ENCODE measurements around the gene ISL2.

The ISL2 gene

DNA sequence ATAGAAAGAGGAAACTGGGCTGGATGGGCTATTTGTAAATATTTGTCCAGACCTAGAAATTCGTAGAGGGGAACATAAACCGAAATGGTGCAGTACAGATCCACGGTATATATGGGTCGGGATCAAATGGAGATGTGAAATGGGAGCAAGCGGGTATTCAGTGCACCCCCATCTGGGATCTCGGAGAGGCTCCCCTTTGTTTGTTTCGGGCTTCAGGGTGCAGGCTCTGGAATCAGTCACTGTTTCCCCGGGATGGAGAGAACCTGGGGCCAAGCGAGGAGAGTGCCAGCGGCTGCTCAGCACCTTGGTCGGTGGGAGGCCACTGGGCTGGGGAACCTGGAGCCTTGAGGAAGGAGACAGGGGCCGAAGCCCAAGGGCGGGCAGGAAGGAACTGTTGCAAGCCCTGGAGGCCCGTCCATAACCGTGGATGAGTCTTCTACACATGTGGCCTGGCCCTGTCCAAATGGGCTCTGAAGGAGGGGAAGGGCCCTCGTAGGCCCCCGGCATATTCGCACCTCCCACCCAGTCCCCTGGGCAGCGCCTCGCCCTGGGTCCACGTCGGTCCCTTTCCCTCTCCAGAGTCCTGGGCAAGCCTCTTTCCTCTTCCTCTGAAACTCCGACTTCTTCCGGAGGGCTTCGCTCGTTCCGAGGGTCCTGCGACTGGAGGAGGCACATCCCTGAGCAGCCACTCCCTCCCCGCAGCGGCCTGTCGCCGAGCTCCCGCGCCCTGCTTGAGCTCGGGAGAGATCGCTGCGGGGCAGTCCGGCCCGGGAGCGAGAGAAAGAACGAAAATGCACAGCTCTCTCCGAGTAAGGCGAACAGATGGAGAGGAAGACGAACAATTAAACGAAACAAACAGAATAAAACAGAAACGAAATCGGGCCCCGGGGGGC lies 3.0 kb downstream of the ISL2 start:
- no peak for DNase-seq (ENCODE audit: low read depth, low spot score)
- Histone ChIP-seq H3K36me3 (ENCODE audit: insufficient read depth, insufficient read length, low read length) (no peaks in the 10 kb centered on the region), H3K4me1 (ENCODE audit: insufficient read depth, insufficient read length) (peaks cover 21% of the 10 kb centered on the region), H3K27me3 (ENCODE audit: insufficient read depth, insufficient read length) (peaks cover 100% of the 10 kb centered on the region), H3K9ac (ENCODE audit: insufficient read length, low read depth) (no peak overlapping the region), H3K4me3 (ENCODE audit: insufficient read length, low read depth) (peak overlapping the region; percentile 42), H3K9me3 (ENCODE audit: insufficient read depth, low read length) (peaks cover 8% of the 10 kb centered on the region; the same call in 1 of the 2 replicates)
- TF ChIP-seq SUZ12 (IDR thresholded peaks at IDR 0.05; ENCODE audit: extremely low read depth, insufficient read depth, insufficient read length) (peak; percentile 34), YY1 (IDR thresholded peaks at IDR 0.05; ENCODE audit: insufficient read depth, insufficient read length) (no peak)

DNA sequence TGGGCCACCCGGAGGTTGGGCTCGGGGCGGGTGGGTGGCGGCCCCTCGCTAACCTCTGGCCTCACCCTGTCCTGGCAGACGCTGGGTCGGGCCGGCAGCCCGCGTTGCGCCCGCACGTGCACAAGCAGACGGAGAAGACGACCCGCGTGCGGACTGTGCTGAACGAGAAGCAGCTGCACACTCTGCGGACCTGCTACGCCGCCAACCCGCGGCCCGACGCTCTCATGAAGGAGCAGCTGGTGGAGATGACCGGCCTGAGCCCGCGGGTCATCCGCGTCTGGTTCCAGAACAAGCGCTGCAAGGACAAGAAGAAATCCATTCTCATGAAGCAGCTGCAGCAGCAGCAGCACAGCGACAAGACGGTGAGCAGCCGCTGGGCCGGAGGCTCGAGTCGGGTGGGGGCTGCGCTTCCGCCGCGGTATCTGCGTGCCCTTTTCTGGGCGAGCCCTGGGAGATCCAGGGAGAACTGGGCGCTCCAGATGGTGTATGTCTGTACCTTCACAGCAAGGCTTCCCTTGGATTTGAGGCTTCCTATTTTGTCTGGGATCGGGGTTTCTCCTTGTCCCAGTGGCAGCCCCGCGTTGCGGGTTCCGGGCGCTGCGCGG lies 3.7 kb downstream of the ISL2 start:
- DNase-seq (ENCODE audit: low read depth, low spot score), result no peak
- peaks cover 8% of the 10 kb centered on the region; the same call in 1 of the 2 replicates for H3K9me3 ChIP-seq (ENCODE audit: insufficient read depth, low read length)
- peak; percentile 98 for TF ChIP-seq SUZ12 (IDR thresholded peaks at IDR 0.05; ENCODE audit: extremely low read depth, insufficient read depth, insufficient read length)
- TF ChIP-seq ZNF274 (IDR thresholded peaks at IDR 0.05; ENCODE audit: low read depth, low read length), result no peak
- H3K36me3 ChIP-seq (ENCODE audit: insufficient read depth, insufficient read length, low read length), result no peaks in the 10 kb centered on the region
- H3K4me1 ChIP-seq (ENCODE audit: insufficient read depth, insufficient read length), result peaks cover 21% of the 10 kb centered on the region
- H3K9ac ChIP-seq (ENCODE audit: insufficient read length, low read depth), result peak overlapping the region; percentile 58
- H3K4me3 ChIP-seq (ENCODE audit: insufficient read length, low read depth), result peak overlapping the region; percentile 42
- peaks cover 100% of the 10 kb centered on the region for H3K27me3 ChIP-seq (ENCODE audit: insufficient read depth, insufficient read length)

DNA sequence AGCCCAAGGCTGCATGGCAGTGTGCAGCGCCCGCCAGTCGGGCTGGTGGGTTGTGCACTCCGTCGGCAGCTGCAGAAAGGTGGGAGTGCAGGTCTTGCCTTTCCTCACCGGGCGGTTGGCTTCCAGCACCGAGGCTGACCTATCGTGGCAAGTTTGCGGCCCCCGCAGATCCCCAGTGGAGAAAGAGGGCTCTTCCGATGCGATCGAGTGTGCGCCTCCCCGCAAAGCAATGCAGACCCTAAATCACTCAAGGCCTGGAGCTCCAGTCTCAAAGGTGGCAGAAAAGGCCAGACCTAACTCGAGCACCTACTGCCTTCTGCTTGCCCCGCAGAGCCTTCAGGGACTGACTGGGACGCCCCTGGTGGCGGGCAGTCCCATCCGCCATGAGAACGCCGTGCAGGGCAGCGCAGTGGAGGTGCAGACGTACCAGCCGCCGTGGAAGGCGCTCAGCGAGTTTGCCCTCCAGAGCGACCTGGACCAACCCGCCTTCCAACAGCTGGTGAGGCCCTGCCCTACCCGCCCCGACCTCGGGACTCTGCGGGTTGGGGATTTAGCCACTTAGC lies 4.3 kb downstream of the ISL2 start:
- Histone ChIP-seq H3K9ac (ENCODE audit: insufficient read length, low read depth) (peak overlapping the region; percentile 58), H3K4me1 (ENCODE audit: insufficient read depth, insufficient read length) (peaks cover 21% of the 10 kb centered on the region), H3K9me3 (ENCODE audit: insufficient read depth, low read length) (peaks cover 8% of the 10 kb centered on the region; the same call in 1 of the 2 replicates), H3K4me3 (ENCODE audit: insufficient read length, low read depth) (peak overlapping the region; percentile 42), H3K36me3 (ENCODE audit: insufficient read depth, insufficient read length, low read length) (no peaks in the 10 kb centered on the region), H3K27me3 (ENCODE audit: insufficient read depth, insufficient read length) (peaks cover 100% of the 10 kb centered on the region)
- no peak for DNase-seq (ENCODE audit: low read depth, low spot score)
- TF ChIP-seq YY1 (IDR thresholded peaks at IDR 0.05; ENCODE audit: insufficient read depth, insufficient read length) (peak; percentile 8), ZNF274 (IDR thresholded peaks at IDR 0.05; ENCODE audit: low read depth, low read length) (no peak), SUZ12 (IDR thresholded peaks at IDR 0.05; ENCODE audit: extremely low read depth, insufficient read depth, insufficient read length) (peak; percentile 81)

DNA sequence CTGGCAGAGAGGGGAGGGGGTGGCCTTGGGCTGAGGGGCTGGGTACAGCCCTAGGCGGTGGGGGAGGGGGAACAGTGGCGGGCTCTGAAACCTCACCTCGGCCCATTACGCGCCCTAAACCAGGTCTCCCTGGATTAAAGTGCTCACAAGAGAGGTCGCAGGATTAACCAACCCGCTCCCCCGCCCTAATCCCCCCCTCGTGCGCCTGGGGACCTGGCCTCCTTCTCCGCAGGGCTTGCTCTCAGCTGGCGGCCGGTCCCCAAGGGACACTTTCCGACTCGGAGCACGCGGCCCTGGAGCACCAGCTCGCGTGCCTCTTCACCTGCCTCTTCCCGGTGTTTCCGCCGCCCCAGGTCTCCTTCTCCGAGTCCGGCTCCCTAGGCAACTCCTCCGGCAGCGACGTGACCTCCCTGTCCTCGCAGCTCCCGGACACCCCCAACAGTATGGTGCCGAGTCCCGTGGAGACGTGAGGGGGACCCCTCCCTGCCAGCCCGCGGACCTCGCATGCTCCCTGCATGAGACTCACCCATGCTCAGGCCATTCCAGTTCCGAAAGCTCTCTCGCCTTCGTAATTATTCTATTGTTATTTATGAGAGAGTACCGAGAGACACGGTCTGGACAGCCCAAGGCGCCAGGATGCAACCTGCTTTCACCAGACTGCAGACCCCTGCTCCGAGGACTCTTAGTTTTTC lies 4.9 kb downstream of the ISL2 start:
- DNase-seq (ENCODE audit: low read depth, low spot score), result no peak

DNA sequence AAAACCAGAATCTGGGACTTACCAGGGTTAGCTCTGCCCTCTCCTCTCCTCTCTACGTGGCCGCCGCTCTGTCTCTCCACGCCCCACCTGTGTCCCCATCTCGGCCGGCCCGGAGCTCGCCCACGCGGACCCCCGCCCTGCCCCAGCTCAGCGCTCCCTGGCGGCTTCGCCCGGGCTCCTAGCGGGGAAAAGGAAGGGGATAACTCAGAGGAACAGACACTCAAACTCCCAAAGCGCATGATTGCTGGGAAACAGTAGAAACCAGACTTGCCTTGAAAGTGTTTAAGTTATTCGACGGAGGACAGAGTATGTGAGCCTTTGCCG lies 5.4 kb downstream of the ISL2 start:
- no peak for DNase-seq (ENCODE audit: low read depth, low spot score)

More for the DNA sequence above, 4.9 kb downstream of the ISL2 start:
- Histone ChIP-seq H3K4me3 (ENCODE audit: insufficient read length, low read depth) (peak overlapping the region; percentile 42), H3K9me3 (ENCODE audit: insufficient read depth, low read length) (peaks cover 8% of the 10 kb centered on the region; the same call in 1 of the 2 replicates), H3K27me3 (ENCODE audit: insufficient read depth, insufficient read length) (peaks cover 100% of the 10 kb centered on the region), H3K36me3 (ENCODE audit: insufficient read depth, insufficient read length, low read length) (no peaks in the 10 kb centered on the region), H3K4me1 (ENCODE audit: insufficient read depth, insufficient read length) (peaks cover 21% of the 10 kb centered on the region), H3K9ac (ENCODE audit: insufficient read length, low read depth) (peak overlapping the region; percentile 58)
- TF ChIP-seq YY1 (IDR thresholded peaks at IDR 0.05; ENCODE audit: insufficient read depth, insufficient read length), result no peak
- peak; percentile 54 for TF ChIP-seq SUZ12 (IDR thresholded peaks at IDR 0.05; ENCODE audit: extremely low read depth, insufficient read depth, insufficient read length)
- no peak for TF ChIP-seq ZNF274 (IDR thresholded peaks at IDR 0.05; ENCODE audit: low read depth, low read length)

DNA sequence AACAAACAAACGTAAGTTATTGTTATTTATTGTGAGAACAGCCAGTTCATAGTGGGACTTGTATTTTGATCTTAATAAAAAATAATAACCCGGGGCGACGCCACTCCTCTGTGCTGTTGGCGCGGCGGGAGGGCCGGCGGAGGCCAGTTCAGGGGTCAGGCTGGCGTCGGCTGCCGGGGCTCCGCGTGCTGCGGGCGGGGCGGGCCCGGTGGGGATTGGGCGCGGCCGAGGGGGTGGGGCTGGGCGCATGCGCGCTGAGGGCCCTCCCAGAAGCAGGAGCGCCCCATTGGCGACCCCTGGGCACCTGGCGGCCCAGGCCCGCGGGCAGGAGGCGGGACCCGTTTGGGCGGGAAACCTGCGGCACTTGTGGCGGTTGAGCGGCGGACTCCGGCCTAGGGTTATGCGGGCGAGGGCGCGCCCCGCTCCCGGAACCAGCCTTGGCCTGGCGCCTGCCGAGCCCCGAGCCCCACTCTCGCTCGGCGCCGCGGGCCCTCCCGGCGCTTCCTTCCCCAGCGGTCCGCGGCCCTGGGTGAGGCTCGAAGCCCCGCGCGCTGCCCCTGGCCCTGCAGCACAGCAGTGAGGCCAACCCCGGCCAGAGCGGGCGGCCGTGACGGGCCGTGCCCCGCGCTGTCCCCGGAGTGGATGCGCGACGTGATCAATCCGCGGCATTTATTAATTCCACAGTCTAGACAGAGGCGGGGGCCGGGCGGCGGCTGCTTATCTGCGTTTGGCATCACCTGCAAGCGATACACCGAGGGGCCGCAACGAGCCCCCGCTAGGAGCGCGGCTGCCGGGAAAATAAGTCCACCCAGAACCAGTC lies 6.0 kb downstream of the ISL2 start:
- H3K27me3 ChIP-seq (ENCODE audit: insufficient read depth, insufficient read length), result peaks cover 100% of the 10 kb centered on the region
- no peaks in the 10 kb centered on the region for H3K36me3 ChIP-seq (ENCODE audit: insufficient read depth, insufficient read length, low read length)
- H3K4me1 ChIP-seq (ENCODE audit: insufficient read depth, insufficient read length), result peaks cover 17% of the 10 kb centered on the region
- DNase-seq (ENCODE audit: low read depth, low spot score), result no peak
- peaks cover 8% of the 10 kb centered on the region; the same call in 1 of the 2 replicates for H3K9me3 ChIP-seq (ENCODE audit: insufficient read depth, low read length)
- H3K9ac ChIP-seq (ENCODE audit: insufficient read length, low read depth), result no peak overlapping the region
- TF ChIP-seq YY1 (IDR thresholded peaks at IDR 0.05; ENCODE audit: insufficient read depth, insufficient read length) (no peak), SUZ12 (IDR thresholded peaks at IDR 0.05; ENCODE audit: extremely low read depth, insufficient read depth, insufficient read length) (peak; percentile 5)
- H3K4me3 ChIP-seq (ENCODE audit: insufficient read length, low read depth), result peak overlapping the region; percentile 21

More for the DNA sequence above, 5.4 kb downstream of the ISL2 start:
- Histone ChIP-seq H3K36me3 (ENCODE audit: insufficient read depth, insufficient read length, low read length) (no peaks in the 10 kb centered on the region), H3K9ac (ENCODE audit: insufficient read length, low read depth) (no peak overlapping the region), H3K4me1 (ENCODE audit: insufficient read depth, insufficient read length) (peaks cover 21% of the 10 kb centered on the region), H3K27me3 (ENCODE audit: insufficient read depth, insufficient read length) (peaks cover 100% of the 10 kb centered on the region), H3K4me3 (ENCODE audit: insufficient read length, low read depth) (no peak overlapping the region), H3K9me3 (ENCODE audit: insufficient read depth, low read length) (peaks cover 8% of the 10 kb centered on the region; the same call in 1 of the 2 replicates)
- TF ChIP-seq ZNF274 (IDR thresholded peaks at IDR 0.05; ENCODE audit: low read depth, low read length), result no peak
